Esophagus squamous epithelium (tissue), 4 donors: Measurements from ENCODE around the gene NIN.

Source experiments
- POLR2A ChIP-seq, 4 donors: fragments of 450-650 bp; IDR thresholded peaks; one replicate each; pipeline ENCODE4 v1.6.1; 2017; ENCODE audit warnings: antibody characterized with exemption in 4 of 4, mild to moderate bottlenecking in 4 of 4, moderate library complexity in 3 of 4
- TF ChIP-seq, protein P1 (sequence below), 6 experiments: fragments of 450-650 bp in 4 of 6; fragments of 200-600 bp in 2 of 6; sonication (generic) in 2 of 6; IDR thresholded peaks; one replicate each; pipeline ENCODE4 v1.5.1; 2016 to 2019; ENCODE audit warnings: antibody characterized with exemption in 6 of 6, mild to moderate bottlenecking in 4 of 6, moderate library complexity in 4 of 6

DNA sequence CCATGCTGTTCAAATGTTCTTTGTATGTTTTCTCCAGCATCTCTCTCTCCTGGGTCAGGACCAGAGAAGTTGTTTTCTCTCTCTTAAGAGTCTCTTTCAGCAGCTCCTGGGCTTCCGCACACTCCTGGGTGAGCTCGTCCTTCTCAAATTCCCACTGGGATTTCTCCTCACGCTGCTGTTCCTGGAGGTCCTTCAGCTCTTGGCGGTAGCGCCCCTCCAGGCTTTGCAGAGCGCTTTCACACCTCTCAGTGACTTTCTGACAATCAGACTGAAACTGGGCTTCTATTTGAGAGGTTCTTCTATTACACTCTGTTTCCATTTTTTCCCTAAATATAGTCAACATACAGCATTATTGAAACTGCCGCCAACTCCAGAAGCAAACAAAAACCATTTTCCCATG lies 72.7 kb downstream of the NIN start:
- TF ChIP-seq, protein P1, sequence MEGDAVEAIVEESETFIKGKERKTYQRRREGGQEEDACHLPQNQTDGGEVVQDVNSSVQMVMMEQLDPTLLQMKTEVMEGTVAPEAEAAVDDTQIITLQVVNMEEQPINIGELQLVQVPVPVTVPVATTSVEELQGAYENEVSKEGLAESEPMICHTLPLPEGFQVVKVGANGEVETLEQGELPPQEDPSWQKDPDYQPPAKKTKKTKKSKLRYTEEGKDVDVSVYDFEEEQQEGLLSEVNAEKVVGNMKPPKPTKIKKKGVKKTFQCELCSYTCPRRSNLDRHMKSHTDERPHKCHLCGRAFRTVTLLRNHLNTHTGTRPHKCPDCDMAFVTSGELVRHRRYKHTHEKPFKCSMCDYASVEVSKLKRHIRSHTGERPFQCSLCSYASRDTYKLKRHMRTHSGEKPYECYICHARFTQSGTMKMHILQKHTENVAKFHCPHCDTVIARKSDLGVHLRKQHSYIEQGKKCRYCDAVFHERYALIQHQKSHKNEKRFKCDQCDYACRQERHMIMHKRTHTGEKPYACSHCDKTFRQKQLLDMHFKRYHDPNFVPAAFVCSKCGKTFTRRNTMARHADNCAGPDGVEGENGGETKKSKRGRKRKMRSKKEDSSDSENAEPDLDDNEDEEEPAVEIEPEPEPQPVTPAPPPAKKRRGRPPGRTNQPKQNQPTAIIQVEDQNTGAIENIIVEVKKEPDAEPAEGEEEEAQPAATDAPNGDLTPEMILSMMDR (IDR thresholded peaks at IDR 0.05): no peak
- TF ChIP-seq POLR2A (IDR thresholded peaks at IDR 0.05): no peak
